ENCODE results near the gene SOAT2. TPM values are rescaled to one million over a fixed set of nuclear protein-coding genes. Genes with fewer than 3 reads are reported as not detected.
"Not testable (repeated sequence)": the region's sequence is repeated elsewhere in the genome, so short reads cannot be mapped to it uniquely, and the experiment has no call there.

SOAT2 gene
- total and polyA plus RNA-seq, 4 experiments from 2014 or later: 0.20 to 0.85 (median 0.34) TPM

GRCh38 chr12:53161119-53161911 lies 58.0 kb downstream of the SOAT2 start:
- H3K4me3 Mint-ChIP-seq: no peak overlapping the region
- no peaks in the 10 kb centered on the region for H3K9me3 ChIP-seq (ENCODE audit: control insufficient read depth in 1 of 2, low read length in 2 of 2)
- no peaks in the 10 kb centered on the region for H3K36me3 ChIP-seq (ENCODE audit: insufficient read depth, low read length)
- no peaks in the 10 kb centered on the region for H3K36me3 Mint-ChIP-seq
- no peak overlapping the region for H3K27ac Mint-ChIP-seq
- ChIA-PET CTCF (ENCODE audit: partially characterized antibody) (interaction anchor here (0.7 to 10.4 kb wide), 22 partner anchors 8 to 184 kb away, joined by 3 to 165 read pairs (median 9); partner anchors contain the start of genes CSAD, ESPL1, ITGB7 and PFDN5), POLR2A (ENCODE audit: partially characterized antibody) (interaction anchor here (0.7 to 2.6 kb wide), 10 partner anchors 19 to 160 kb away, joined by 3 to 12 read pairs (median 6); partner anchors contain the start of genes AAAS, CSAD, ESPL1 and ITGB7)
- H3K4me1 ChIP-seq (ENCODE audit: insufficient read depth, low read length): peaks cover 10% of the 10 kb centered on the region
- H3K27me3 ChIP-seq (ENCODE audit: insufficient read depth, low read length): no peaks in the 10 kb centered on the region
- H3K4me3 ChIP-seq (ENCODE audit: low read length in 2 of 2): no peak overlapping the region
- DNase-seq: no peak
- no peaks in the 10 kb centered on the region for H3K9me3 Mint-ChIP-seq
- H3K27me3 Mint-ChIP-seq: no peaks in the 10 kb centered on the region
- no peak overlapping the region for H3K27ac ChIP-seq (ENCODE audit: low read depth, low read length)
- H3K4me1 Mint-ChIP-seq: peaks cover 5 to 8% (median 6%) of the 10 kb centered on the region in 4 donors
- intact Hi-C loops (cut with micrococcal nuclease): no loop called here

GRCh38 chr12:53163008-53163407 lies 59.7 kb downstream of the SOAT2 start:
- intact Hi-C loops (cut with micrococcal nuclease): not testable (repeated sequence)

GRCh38 chr12:53166837-53167236 lies 63.6 kb downstream of the SOAT2 start:
- H3K4me1 ChIP-seq (ENCODE audit: insufficient read depth, low read length): no peaks in the 10 kb centered on the region
- intact Hi-C loops (cut with micrococcal nuclease): no loop called here
- no peak overlapping the region for H3K27ac ChIP-seq (ENCODE audit: low read depth, low read length)
- POLR2A ChIA-PET (ENCODE audit: partially characterized antibody): interaction anchor here (1.0 kb wide), 1 partner anchor 177 kb away, joined by 3 read pairs; no protein-coding TSS in a partner anchor
- H3K27me3 ChIP-seq (ENCODE audit: insufficient read depth, low read length): no peaks in the 10 kb centered on the region
- no peak overlapping the region for H3K4me3 ChIP-seq (ENCODE audit: low read length in 2 of 2)
- no peaks in the 10 kb centered on the region for H3K9me3 ChIP-seq (ENCODE audit: control insufficient read depth in 1 of 2, low read length in 2 of 2)
- peaks cover 14 to 24% of the 10 kb centered on the region in 2 donors for H3K36me3 Mint-ChIP-seq
- H3K9me3 Mint-ChIP-seq: no peaks in the 10 kb centered on the region
- H3K27ac Mint-ChIP-seq: peak overlapping the region in 3 of 7 donors; percentile 42 to 57 (median 53)
- CTCF ChIA-PET (ENCODE audit: partially characterized antibody): interaction anchor here (1.6 kb wide), 1 partner anchor 155 kb away, joined by 5 read pairs; the partner anchor contains the start of gene AAAS
- H3K27me3 Mint-ChIP-seq: no peaks in the 10 kb centered on the region
- no peak for DNase-seq
- H3K36me3 ChIP-seq (ENCODE audit: insufficient read depth, low read length): no peaks in the 10 kb centered on the region
- no peaks in the 10 kb centered on the region for H3K4me1 Mint-ChIP-seq
- H3K4me3 Mint-ChIP-seq: no peak overlapping the region

More at GRCh38 chr12:53163008-53163407, 59.7 kb downstream of the SOAT2 start:
- H3K4me3 Mint-ChIP-seq; H3K36me3 Mint-ChIP-seq; H3K27me3 ChIP-seq (ENCODE audit: insufficient read depth, low read length); DNase-seq; H3K27me3 Mint-ChIP-seq; H3K27ac Mint-ChIP-seq; H3K9me3 ChIP-seq (ENCODE audit: control insufficient read depth in 1 of 2, low read length in 2 of 2); H3K4me1 Mint-ChIP-seq; H3K27ac ChIP-seq (ENCODE audit: low read depth, low read length); H3K9me3 Mint-ChIP-seq; H3K36me3 ChIP-seq (ENCODE audit: insufficient read depth, low read length); H3K4me3 ChIP-seq (ENCODE audit: low read length in 2 of 2): not testable (repeated sequence)
- ChIA-PET CTCF (ENCODE audit: partially characterized antibody) (interaction anchor here (4.5 to 10.4 kb wide), 4 partner anchors 26 to 127 kb away, joined by 30 to 165 read pairs (median 48); partner anchors contain the start of gene PFDN5), POLR2A (ENCODE audit: partially characterized antibody) (interaction anchor here (2.6 kb wide), 1 partner anchor 17 kb away, joined by 10 read pairs; the partner anchor contains the start of genes CSAD and ZNF740)
- peaks cover 10% of the 10 kb centered on the region for H3K4me1 ChIP-seq (ENCODE audit: insufficient read depth, low read length)

- no peaks in the 10 kb centered on the region for H3K27me3 ChIP-seq (ENCODE audit: insufficient read depth, low read length)
- H3K36me3 ChIP-seq (ENCODE audit: insufficient read depth, low read length): no peaks in the 10 kb centered on the region
- H3K4me1 ChIP-seq (ENCODE audit: insufficient read depth, low read length): no peaks in the 10 kb centered on the region
- H3K27ac ChIP-seq (ENCODE audit: low read depth, low read length): no peak overlapping the region
- POLR2A ChIA-PET (ENCODE audit: partially characterized antibody): no interaction called here
- Mint-ChIP-seq H3K27ac (no peak overlapping the region), H3K36me3 (peaks cover 16 to 26% of the 10 kb centered on the region in 2 donors), H3K4me3 (no peak overlapping the region), H3K4me1 (no peaks in the 10 kb centered on the region), H3K27me3 (no peaks in the 10 kb centered on the region), H3K9me3 (no peaks in the 10 kb centered on the region)
- no peaks in the 10 kb centered on the region for H3K9me3 ChIP-seq (ENCODE audit: control insufficient read depth in 1 of 2, low read length in 2 of 2)
- CTCF ChIA-PET (ENCODE audit: partially characterized antibody): interaction anchor here (1.3 kb wide), 1 partner anchor 9 kb away, joined by 4 read pairs; no protein-coding TSS in a partner anchor
- H3K4me3 ChIP-seq (ENCODE audit: low read length in 2 of 2): no peak overlapping the region
- DNase-seq: no peak
- intact Hi-C loops (cut with micrococcal nuclease): no loop called here
These were observed 66.4 kb downstream of the SOAT2 start for GRCh38 chr12:53169644-53170043.

- Mint-ChIP-seq H3K27me3 (no peaks in the 10 kb centered on the region), H3K27ac (peak overlapping the region in 1 of 7 donors; percentile 12), H3K36me3 (peaks cover 16 to 26% of the 10 kb centered on the region in 2 donors), H3K4me3 (no peak overlapping the region), H3K9me3 (no peaks in the 10 kb centered on the region), H3K4me1 (peaks cover 0 to 2% (median 0%) of the 10 kb centered on the region in 4 donors)
- ChIA-PET CTCF (ENCODE audit: partially characterized antibody) (interaction anchor here (3.5 kb wide), 1 partner anchor 11 kb away, joined by 18 read pairs; no protein-coding TSS in a partner anchor), POLR2A (ENCODE audit: partially characterized antibody) (interaction anchor here (0.6 kb wide), 2 partner anchors 11 to 42 kb away, joined by 3 read pairs; partner anchors contain the start of gene CSAD)
- Histone ChIP-seq H3K27ac (ENCODE audit: low read depth, low read length) (no peak overlapping the region), H3K36me3 (ENCODE audit: insufficient read depth, low read length) (no peaks in the 10 kb centered on the region), H3K27me3 (ENCODE audit: insufficient read depth, low read length) (no peaks in the 10 kb centered on the region), H3K9me3 (ENCODE audit: control insufficient read depth in 1 of 2, low read length in 2 of 2) (no peaks in the 10 kb centered on the region), H3K4me1 (ENCODE audit: insufficient read depth, low read length) (no peaks in the 10 kb centered on the region), H3K4me3 (ENCODE audit: low read length in 2 of 2) (no peak overlapping the region)
- intact Hi-C loops (cut with micrococcal nuclease): no loop called here
- DNase-seq: no peak
These were observed 66.9 kb downstream of the SOAT2 start for GRCh38 chr12:53170215-53170614.

GRCh38 chr12:53170876-53171724 lies 67.8 kb downstream of the SOAT2 start:
- ChIA-PET POLR2A (ENCODE audit: partially characterized antibody) (interaction anchor here (0.6 to 1.6 kb wide), 3 partner anchors 10 to 41 kb away, joined by 3 read pairs; partner anchors contain the start of gene CSAD), CTCF (ENCODE audit: partially characterized antibody) (interaction anchor here (0.9 to 3.5 kb wide), 2 partner anchors 10 to 11 kb away, joined by 3 to 18 read pairs; partner anchors contain the start of gene CSAD)
- peaks cover 0 to 3% (median under 1%) of the 10 kb centered on the region in 4 donors for H3K4me1 Mint-ChIP-seq
- no peak overlapping the region for H3K4me3 ChIP-seq (ENCODE audit: low read length in 2 of 2)
- DNase-seq: no peak
- intact Hi-C loops (cut with micrococcal nuclease): no loop called here
- no peaks in the 10 kb centered on the region for H3K9me3 ChIP-seq (ENCODE audit: control insufficient read depth in 1 of 2, low read length in 2 of 2)
- H3K27me3 ChIP-seq (ENCODE audit: insufficient read depth, low read length): no peaks in the 10 kb centered on the region
- no peaks in the 10 kb centered on the region for H3K27me3 Mint-ChIP-seq
- peak overlapping the region in 1 of 7 donors; percentile 43 for H3K27ac Mint-ChIP-seq
- H3K36me3 Mint-ChIP-seq: peaks cover 16 to 26% of the 10 kb centered on the region in 2 donors
- H3K36me3 ChIP-seq (ENCODE audit: insufficient read depth, low read length): no peaks in the 10 kb centered on the region
- no peaks in the 10 kb centered on the region for H3K4me1 ChIP-seq (ENCODE audit: insufficient read depth, low read length)
- no peaks in the 10 kb centered on the region for H3K9me3 Mint-ChIP-seq
- H3K27ac ChIP-seq (ENCODE audit: low read depth, low read length): no peak overlapping the region
- H3K4me3 Mint-ChIP-seq: no peak overlapping the region
